Gastroesophageal sphincter (tissue), 2 donors: ENCODE measurements around the gene ANKRD61.

ENCODE experiments used
- EP300 ChIP-seq: sonication (generic); formaldehyde crosslinking; IDR thresholded peaks from one replicate; pipeline ENCODE4 v1.6.1; 2017; ENCODE audit warnings: antibody characterized with exemption, mild to moderate bottlenecking
- POLR2A ChIP-seq, 2 donors: fragments of 450-650 bp; IDR thresholded peaks; one replicate each; pipeline ENCODE4 v1.6.1; 2017; ENCODE audit warnings: antibody characterized with exemption in 2 of 2, mild to moderate bottlenecking in 2 of 2, moderate library complexity in 1 of 2

GRCh38 chr7:6078548-6078947 is 47.4 kb downstream of the ANKRD61 start:
- no peak for TF ChIP-seq POLR2A (IDR thresholded peaks at IDR 0.05)
- no peak for TF ChIP-seq EP300
